Parathyroid adenoma (tissue), 2 donors: ENCODE measurements around the gene KDELR3.

ENCODE experiments used
- H2AFZ ChIP-seq: fragments of 300-600 bp; sonication (generic); one replicate; pipeline ENCODE4 v1.7.0; 2017; ENCODE audit warnings: antibody characterized with exemption, mild to moderate bottlenecking
- H3K27ac ChIP-seq: fragments of 300-600 bp; sonication (generic); one replicate; pipeline ENCODE4 v1.7.0; 2017
- H3K27me3 ChIP-seq: fragments of 300-600 bp; sonication (generic); one replicate; pipeline ENCODE4 v1.7.0; 2017; ENCODE audit warnings: low read length; ENCODE audit not compliant: control insufficient read depth, insufficient read depth
- H3K36me3 ChIP-seq: fragments of 300-600 bp; sonication (generic); one replicate; pipeline ENCODE4 v1.7.0; 2017; ENCODE audit warnings: low read length; ENCODE audit not compliant: control insufficient read depth, insufficient read depth
- H3K4me1 ChIP-seq: fragments of 300-600 bp; sonication (generic); one replicate; pipeline ENCODE4 v1.7.0; 2017; ENCODE audit warnings: control low read depth
- H3K4me2 ChIP-seq: fragments of 300-600 bp; sonication (generic); one replicate; pipeline ENCODE4 v1.7.0; 2017; ENCODE audit warnings: low read length
- H3K4me3 ChIP-seq: fragments of 300-600 bp; sonication (generic); one replicate; pipeline ENCODE4 v1.7.0; 2017; ENCODE audit warnings: low read depth, low read length
- H3K79me2 ChIP-seq: fragments of 300-600 bp; sonication (generic); one replicate; pipeline ENCODE4 v1.7.0; 2017; ENCODE audit warnings: control low read depth
- H3K9ac ChIP-seq: fragments of 300-600 bp; sonication (generic); one replicate; pipeline ENCODE4 v1.7.0; 2017; ENCODE audit warnings: mild to moderate bottlenecking
- H3K9me3 ChIP-seq: fragments of 300-600 bp; sonication (generic); one replicate; pipeline ENCODE4 v1.7.0; 2017; ENCODE audit warnings: low read length; ENCODE audit not compliant: control insufficient read depth
- CTCF ChIP-seq: fragments of 300-600 bp; sonication (generic); IDR thresholded peaks from one replicate; pipeline ENCODE4 v1.7.0; 2017; ENCODE audit warnings: antibody characterized with exemption, mild to moderate bottlenecking
- donor health status: primary hyperparathyroidism.

Gene KDELR3

GRCh38 chr22:38471237-38471636 lies 3.3 kb downstream of the KDELR3 start:
- H3K27me3 ChIP-seq, result no peaks in the 10 kb centered on the region
- H3K4me3 ChIP-seq, result no peak overlapping the region
- H3K4me2 ChIP-seq, result no peak overlapping the region
- H3K27ac ChIP-seq, result no peak overlapping the region
- H2AFZ ChIP-seq, result no peak overlapping the region
- no peaks in the 10 kb centered on the region for H3K79me2 ChIP-seq
- H3K9ac ChIP-seq, result no peak overlapping the region
- H3K36me3 ChIP-seq, result no peaks in the 10 kb centered on the region
- no peaks in the 10 kb centered on the region for H3K4me1 ChIP-seq
- H3K9me3 ChIP-seq, result no peaks in the 10 kb centered on the region
- no peak for TF ChIP-seq CTCF

- H2AFZ ChIP-seq, result no peak overlapping the region
- H3K4me2 ChIP-seq, result no peak overlapping the region
- no peak for TF ChIP-seq CTCF
- H3K27me3 ChIP-seq, result no peaks in the 10 kb centered on the region
- no peaks in the 10 kb centered on the region for H3K36me3 ChIP-seq
- no peaks in the 10 kb centered on the region for H3K4me1 ChIP-seq
- H3K9me3 ChIP-seq, result no peaks in the 10 kb centered on the region
- no peak overlapping the region for H3K27ac ChIP-seq
- no peaks in the 10 kb centered on the region for H3K79me2 ChIP-seq
- no peak overlapping the region for H3K4me3 ChIP-seq
- H3K9ac ChIP-seq, result no peak overlapping the region
Observed at GRCh38 chr22:38474003-38474607, 6.2 kb downstream of the KDELR3 start.

- H3K27ac ChIP-seq, result no peak overlapping the region
- no peak overlapping the region for H3K4me3 ChIP-seq
- no peaks in the 10 kb centered on the region for H3K4me1 ChIP-seq
- H3K27me3 ChIP-seq, result no peaks in the 10 kb centered on the region
- TF ChIP-seq CTCF, result no peak
- H3K4me2 ChIP-seq, result no peak overlapping the region
- H3K79me2 ChIP-seq, result no peaks in the 10 kb centered on the region
- no peak overlapping the region for H2AFZ ChIP-seq
- H3K9me3 ChIP-seq, result no peaks in the 10 kb centered on the region
- H3K9ac ChIP-seq, result no peak overlapping the region
- H3K36me3 ChIP-seq, result no peaks in the 10 kb centered on the region
Observed at GRCh38 chr22:38477585-38477984, 9.7 kb downstream of the KDELR3 start.

GRCh38 chr22:38479096-38479837 lies 11.4 kb downstream of the KDELR3 start:
- no peaks in the 10 kb centered on the region for H3K4me1 ChIP-seq
- H3K27ac ChIP-seq, result no peak overlapping the region
- H3K79me2 ChIP-seq, result no peaks in the 10 kb centered on the region
- H3K9ac ChIP-seq, result no peak overlapping the region
- no peak overlapping the region for H3K4me3 ChIP-seq
- no peak for TF ChIP-seq CTCF
- H3K4me2 ChIP-seq, result no peak overlapping the region
- H3K9me3 ChIP-seq, result no peaks in the 10 kb centered on the region
- no peak overlapping the region for H2AFZ ChIP-seq
- H3K27me3 ChIP-seq, result no peaks in the 10 kb centered on the region
- H3K36me3 ChIP-seq, result no peaks in the 10 kb centered on the region
